Esophagus (tissue), 2 donors: ENCODE data around the gene SPOCD1. TPM values are rescaled to one million over a fixed set of nuclear protein-coding genes. Genes with fewer than 3 reads are reported as not detected.

Experiments used
- H3K27ac ChIP-seq, 2 donors: one replicate each; pipeline ENCODE4 v1.5.1; 2013; ENCODE audit warnings: low read depth in 2 of 2, mild to moderate bottlenecking in 2 of 2, inconsistent platforms in 1 of 2, low read length in 1 of 2, moderate library complexity in 1 of 2
- H3K27me3 ChIP-seq, 2 donors: one replicate each; pipeline ENCODE4 v1.6.1; 2013; ENCODE audit warnings: low read length in 2 of 2, control low read depth in 1 of 2, mild to moderate bottlenecking in 1 of 2; ENCODE audit not compliant: insufficient read depth in 2 of 2, control insufficient read depth in 1 of 2
- H3K36me3 ChIP-seq, 2 donors: one replicate each; pipeline ENCODE4 v1.6.1; 2013; ENCODE audit warnings: low read length in 1 of 2; ENCODE audit not compliant: control insufficient read depth in 2 of 2, insufficient read depth in 2 of 2
- H3K4me1 ChIP-seq, 2 donors: one replicate each; pipeline ENCODE4 v1.6.1; 2013; ENCODE audit warnings: low read length in 1 of 2; ENCODE audit not compliant: control insufficient read depth in 2 of 2, insufficient read depth in 2 of 2
- H3K4me3 ChIP-seq, 2 donors: one replicate each; pipeline ENCODE4 v1.5.1; 2013; ENCODE audit warnings: low read length in 2 of 2, mild to moderate bottlenecking in 2 of 2, low read depth in 1 of 2, moderate library complexity in 1 of 2
- H3K9me3 ChIP-seq, 2 donors: one replicate each; pipeline ENCODE4 v1.6.1; 2013; ENCODE audit warnings: mild to moderate bottlenecking in 2 of 2, low read depth in 1 of 2, low read length in 1 of 2, moderate library complexity in 1 of 2; ENCODE audit not compliant: control insufficient read depth in 2 of 2, insufficient read depth in 1 of 2
- WGBS, 2 donors: extraction: QIAGEN DNeasy Blood & Tissue Kit; methylation state at CpG; one replicate each; pipeline ENCODE4 v1.1.7; 2013; 5-methylcytosine and 5-hydroxymethylcytosine counted together
- polyA plus RNA-seq, 2 donors: library from polyadenylated mRNA; stranded (reverse); fragments of 200-250 nt; gene quantifications; one replicate each; pipeline ENCODE4 v1.2.3, GENCODE V29; 2013
- donor health status: healthy with polysubstance abuse.
- donor health status: Bipolar disorder and iron deficiency.

Gene SPOCD1
- polyA plus RNA-seq, 2 donors: 0.08 to 0.13 TPM

DNA sequence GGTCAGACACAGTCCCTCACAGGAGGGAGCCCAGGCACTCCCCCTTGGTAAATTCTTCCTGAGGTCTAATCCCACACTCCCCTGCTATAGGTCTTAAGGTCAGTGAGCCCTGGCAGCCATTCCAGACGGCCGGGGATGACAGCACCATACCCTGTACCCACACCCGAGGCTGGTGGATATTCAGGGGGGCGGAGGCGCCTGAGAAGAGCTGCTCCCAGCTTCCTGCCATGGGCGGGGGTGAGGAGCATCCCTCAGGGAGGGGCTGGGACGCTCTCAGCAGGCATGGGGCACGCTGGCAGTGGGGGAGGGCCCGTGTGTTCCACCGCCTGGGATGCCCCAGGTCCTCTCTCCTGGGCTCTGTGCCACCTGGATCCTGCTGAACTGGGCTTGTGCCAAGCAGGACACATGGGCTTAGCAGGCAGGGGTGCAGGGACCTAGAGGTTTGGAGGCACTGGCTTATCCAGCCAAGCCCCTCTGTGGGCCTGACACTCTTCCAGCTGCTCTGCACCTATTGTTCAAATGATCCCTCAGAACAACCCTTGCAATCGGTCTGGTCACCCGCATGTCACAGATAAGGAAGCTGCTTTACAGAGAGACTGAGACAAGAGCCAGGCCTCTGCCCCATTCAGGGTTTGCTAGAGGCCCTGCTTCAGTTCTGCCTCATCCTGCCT is 46.0 kb downstream of the SPOCD1 start:
- Histone ChIP-seq H3K4me1 (peaks cover 12 to 13% of the 10 kb centered on the region in 2 donors), H3K4me3 (no peak overlapping the region), H3K9me3 (peaks cover 0 to 6% of the 10 kb centered on the region in 2 donors), H3K27me3 (peaks cover 0 to 15% of the 10 kb centered on the region in 2 donors), H3K27ac (no peak overlapping the region), H3K36me3 (no peaks in the 10 kb centered on the region)
- 42 to 48% methylated on average over 12 of the region's 12 CpGs for WGBS, 2 donors

DNA sequence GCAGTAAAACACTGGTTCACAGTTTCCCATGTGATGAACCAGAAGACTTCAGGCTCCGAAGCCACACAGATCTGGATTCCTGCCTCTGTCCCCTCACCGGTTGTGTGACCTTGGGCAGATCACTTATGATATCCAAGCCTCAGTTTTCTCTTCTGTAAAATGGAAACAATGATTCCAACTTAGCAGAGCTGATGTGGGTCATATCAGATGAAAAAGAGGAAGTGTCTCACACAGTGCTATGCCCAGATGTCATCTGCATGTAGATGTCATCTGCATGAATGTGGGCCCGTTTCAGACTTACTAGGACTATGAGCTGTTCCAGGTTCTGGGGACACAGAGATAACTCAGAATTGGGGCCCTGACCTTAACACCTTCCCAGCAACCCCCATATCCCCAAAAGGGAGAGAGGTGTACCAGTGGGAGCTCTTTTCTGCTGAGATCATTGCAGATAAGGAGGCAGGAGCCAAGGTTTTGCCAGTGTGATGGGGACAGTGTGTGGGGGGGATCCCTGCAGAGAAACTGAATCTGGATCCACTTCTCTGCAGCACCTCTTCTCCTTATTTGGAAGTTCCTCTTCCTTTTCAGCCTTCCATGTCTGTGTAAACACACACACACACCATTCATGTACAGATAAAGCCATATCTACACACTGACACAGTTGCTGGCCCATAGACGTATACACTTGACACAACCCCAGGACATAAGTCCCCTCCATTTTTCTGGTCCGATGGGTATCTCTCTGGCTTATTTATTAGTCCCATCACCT is 46.7 kb downstream of the SPOCD1 start:
- 62 to 67% methylated on average over 5 of the region's 5 CpGs for WGBS, 2 donors
- Histone ChIP-seq H3K4me1 (peaks cover 12 to 13% of the 10 kb centered on the region in 2 donors), H3K27me3 (peaks cover 0 to 12% of the 10 kb centered on the region in 2 donors), H3K36me3 (no peaks in the 10 kb centered on the region), H3K27ac (no peak overlapping the region), H3K4me3 (no peak overlapping the region), H3K9me3 (peaks cover 0 to 6% of the 10 kb centered on the region in 2 donors)

DNA sequence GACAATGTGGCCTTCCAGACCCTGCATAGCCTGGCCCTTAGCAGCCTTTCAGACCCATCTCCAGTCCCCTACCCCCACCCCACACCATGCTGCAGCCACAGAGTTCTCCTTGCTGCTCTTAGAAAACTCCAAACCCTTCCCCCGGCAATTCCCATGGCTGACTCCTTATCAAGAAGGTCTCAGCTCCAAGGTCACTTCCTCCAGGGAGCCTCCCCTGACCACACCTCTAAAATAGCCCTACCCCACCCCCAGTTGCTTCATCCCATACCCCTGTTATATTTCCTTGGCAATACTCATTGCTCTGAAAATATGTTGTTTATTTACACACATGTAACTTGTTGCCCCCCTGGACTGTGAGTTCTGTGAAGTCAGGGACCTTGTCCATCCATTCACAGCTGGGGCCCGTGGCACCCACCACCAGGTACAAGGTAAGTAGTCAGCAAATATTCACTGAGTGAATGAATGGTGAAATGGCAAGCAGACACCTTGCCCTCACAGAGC is 47.4 kb downstream of the SPOCD1 start:
- 65 to 72% methylated on average over 2 of the region's 2 CpGs for WGBS, 2 donors
- Histone ChIP-seq H3K4me1 (peaks cover 14 to 15% of the 10 kb centered on the region in 2 donors), H3K9me3 (peaks cover 0 to 6% of the 10 kb centered on the region in 2 donors), H3K4me3 (no peak overlapping the region), H3K27ac (no peak overlapping the region), H3K27me3 (peaks cover 0 to 15% of the 10 kb centered on the region in 2 donors), H3K36me3 (no peaks in the 10 kb centered on the region)

- Histone ChIP-seq H3K4me3 (no peak overlapping the region), H3K9me3 (peaks cover 0 to 3% of the 10 kb centered on the region in 2 donors), H3K4me1 (peaks cover 8 to 14% of the 10 kb centered on the region in 2 donors), H3K36me3 (no peaks in the 10 kb centered on the region), H3K27ac (no peak overlapping the region), H3K27me3 (peaks cover 0 to 14% of the 10 kb centered on the region in 2 donors)
- WGBS, 2 donors: 78 to 79% methylated on average over 7 of the region's 7 CpGs
These were observed 48.6 kb downstream of the SPOCD1 start for GRCh38 chr1:31767225-31767624.

- Histone ChIP-seq H3K27me3 (peaks cover 0 to 9% of the 10 kb centered on the region in 2 donors), H3K4me1 (peaks cover 2 to 9% of the 10 kb centered on the region in 2 donors), H3K36me3 (no peaks in the 10 kb centered on the region), H3K9me3 (no peaks in the 10 kb centered on the region), H3K27ac (no peak overlapping the region), H3K4me3 (no peak overlapping the region)
- WGBS, 2 donors: 76 to 83% methylated on average over 6 of the region's 6 CpGs
These were observed 50.3 kb downstream of the SPOCD1 start for GRCh38 chr1:31765516-31765915.

DNA sequence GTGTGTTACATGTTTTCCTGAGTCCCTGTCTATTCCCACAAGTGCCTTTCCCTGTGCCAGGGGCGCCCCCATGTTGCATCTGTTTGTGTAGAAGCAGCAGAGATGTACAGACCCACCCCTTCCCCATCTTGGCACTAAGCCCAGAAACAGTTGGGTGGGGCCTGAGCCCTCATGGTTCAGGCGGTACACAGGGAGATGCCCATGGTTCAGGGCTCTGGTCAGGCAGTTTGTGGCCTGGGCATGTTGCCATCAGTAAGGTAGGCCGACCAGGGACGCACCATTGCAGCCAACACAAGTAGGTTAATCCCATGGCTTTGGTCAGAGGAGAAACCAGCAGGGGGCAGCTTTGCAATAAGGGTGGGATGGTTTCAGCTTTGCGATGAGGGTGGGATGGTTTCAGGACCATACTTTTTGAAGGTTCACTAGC is 50.8 kb downstream of the SPOCD1 start:
- peaks cover 0 to 9% of the 10 kb centered on the region in 2 donors for H3K27me3 ChIP-seq
- H3K27ac ChIP-seq: no peak overlapping the region
- no peaks in the 10 kb centered on the region for H3K9me3 ChIP-seq
- no peak overlapping the region for H3K4me3 ChIP-seq
- peaks cover 2 to 9% of the 10 kb centered on the region in 2 donors for H3K4me1 ChIP-seq
- H3K36me3 ChIP-seq: no peaks in the 10 kb centered on the region
- 45 to 64% methylated on average over 5 of the region's 5 CpGs for WGBS, 2 donors

- Histone ChIP-seq H3K27ac (no peak within 1 kb of the TSS), H3K36me3 (no peaks in the 10 kb centered on the region), H3K4me3 (peak within 1 kb of the TSS; percentile 23 to 52), H3K9me3 (no peaks in the 10 kb centered on the region), H3K4me1 (peaks cover 2 to 9% of the 10 kb centered on the region in 2 donors), H3K27me3 (peaks cover 0 to 9% of the 10 kb centered on the region in 2 donors)
- WGBS, 2 donors: 3 to 5% methylated on average over 45 to 59 of the region's 59 CpGs
These were observed 51.3 kb downstream of the SPOCD1 start, which contains the start of gene ADGRB2 for GRCh38 chr1:31764312-31765040. TSS of gene ADGRB2 (minus strand) at chr1:31764340. CDS start at chr1:31757221, 7,119 bp downstream.

DNA sequence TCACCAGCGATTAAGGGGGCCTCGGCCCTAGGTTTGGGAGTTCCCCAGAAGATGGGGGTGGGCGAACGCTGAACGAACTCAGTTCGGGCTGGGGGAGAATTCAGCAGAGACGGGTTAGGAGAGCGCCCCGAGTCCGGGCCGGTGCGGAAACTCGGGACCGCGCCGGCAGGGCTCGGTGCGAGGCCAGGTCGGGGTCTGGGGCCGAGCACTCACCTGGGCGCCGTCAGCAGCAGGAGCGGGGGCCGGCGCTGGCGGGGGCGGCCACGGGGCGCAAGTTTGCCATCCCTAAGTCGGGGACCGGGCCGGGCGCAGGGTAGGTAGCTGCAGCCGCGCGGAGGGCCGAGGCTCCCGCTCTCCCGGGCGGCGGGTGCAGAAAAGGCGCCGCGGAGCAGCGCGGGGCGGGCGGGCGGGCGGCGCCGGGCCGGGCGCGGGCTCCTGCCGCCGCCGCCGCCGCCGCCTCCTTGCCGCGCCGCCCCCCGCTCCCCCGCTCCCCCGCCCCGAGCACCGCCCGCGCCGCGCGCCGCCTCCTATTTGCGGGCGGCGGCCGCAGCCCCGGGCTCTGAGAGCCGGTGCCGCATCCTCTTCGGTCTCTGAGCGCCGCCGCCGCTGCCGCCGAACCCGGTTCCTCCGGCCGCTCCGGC is 52.0 kb downstream of the SPOCD1 start:
- no peaks in the 10 kb centered on the region for H3K36me3 ChIP-seq
- H3K27ac ChIP-seq: no peak overlapping the region
- peaks cover 2 to 9% of the 10 kb centered on the region in 2 donors for H3K4me1 ChIP-seq
- H3K27me3 ChIP-seq: peaks cover 0 to 9% of the 10 kb centered on the region in 2 donors
- WGBS, 2 donors: 0 to 1% methylated on average over 24 to 93 of the region's 93 CpGs
- H3K9me3 ChIP-seq: no peaks in the 10 kb centered on the region
- peak overlapping the region; percentile 23 to 52 for H3K4me3 ChIP-seq
